Measurements from ENCODE around the gene FBLN2.

Gene FBLN2

GRCh38 chr3:13612829-13613228 lies 63.9 kb downstream of the FBLN2 start:
- no peak overlapping the region for H3K4me3 ChIP-seq (replicated peaks in 1 of 2; ENCODE audit: low read depth in 2 of 2, low read length in 2 of 2)
- no peak for TF ChIP-seq CTCF (IDR thresholded peaks at IDR 0.05; ENCODE audit: low read depth, low read length)
- DNase-seq (ENCODE audit: low read depth in 2 of 2): peak in 1 of 2 donors; percentile 39

GRCh38 chr3:13613343-13614190 lies 64.6 kb downstream of the FBLN2 start:
- TF ChIP-seq CTCF (IDR thresholded peaks at IDR 0.05; ENCODE audit: low read depth, low read length): no peak
- no peak for DNase-seq (ENCODE audit: low read depth in 2 of 2)
- no peak overlapping the region for H3K4me3 ChIP-seq (replicated peaks in 1 of 2; ENCODE audit: low read depth in 2 of 2, low read length in 2 of 2)

- DNase-seq (ENCODE audit: low read depth in 2 of 2): no peak
- H3K4me3 ChIP-seq (replicated peaks in 1 of 2; ENCODE audit: low read depth in 2 of 2, low read length in 2 of 2): no peak overlapping the region
- TF ChIP-seq CTCF (IDR thresholded peaks at IDR 0.05; ENCODE audit: low read depth, low read length): no peak
These were observed 65.7 kb downstream of the FBLN2 start for GRCh38 chr3:13614607-13615006.

- TF ChIP-seq CTCF (IDR thresholded peaks at IDR 0.05; ENCODE audit: low read depth, low read length): no peak
- DNase-seq (ENCODE audit: low read depth in 2 of 2): no peak
- no peak overlapping the region for H3K4me3 ChIP-seq (replicated peaks in 1 of 2; ENCODE audit: low read depth in 2 of 2, low read length in 2 of 2)
These were observed 66.1 kb downstream of the FBLN2 start for GRCh38 chr3:13615019-13615528.

- no peak for TF ChIP-seq CTCF (IDR thresholded peaks at IDR 0.05; ENCODE audit: low read depth, low read length)
- no peak for DNase-seq (ENCODE audit: low read depth in 2 of 2)
- H3K4me3 ChIP-seq (replicated peaks in 1 of 2; ENCODE audit: low read depth in 2 of 2, low read length in 2 of 2): no peak overlapping the region
These were observed 67.4 kb downstream of the FBLN2 start for GRCh38 chr3:13616359-13616758.

GRCh38 chr3:13617097-13617738 lies 68.3 kb downstream of the FBLN2 start:
- TF ChIP-seq CTCF (IDR thresholded peaks at IDR 0.05; ENCODE audit: low read depth, low read length): no peak
- H3K4me3 ChIP-seq (replicated peaks in 1 of 2; ENCODE audit: low read depth in 2 of 2, low read length in 2 of 2): no peak overlapping the region
- DNase-seq (ENCODE audit: low read depth in 2 of 2): no peak

Measured in cardiac fibroblast (primary cell).